Body of pancreas (tissue), 4 donors: ENCODE results near the gene DPP7.

Experiments used
- POLR2A ChIP-seq, 3 donors: fragments of 450-650 bp; IDR thresholded peaks; one replicate each; pipeline ENCODE4 v1.6.1; 2016; ENCODE audit warnings: antibody characterized with exemption in 3 of 3, mild to moderate bottlenecking in 2 of 3
- TF ChIP-seq, protein P1 (sequence below), 7 experiments: fragments of 450-650 bp in 4 of 7; fragments of 200-600 bp in 3 of 7; sonication (generic) in 3 of 7; IDR thresholded peaks; one replicate each; pipeline ENCODE4 v1.5.1; 2016 to 2019; ENCODE audit warnings: antibody characterized with exemption in 7 of 7

DNA sequence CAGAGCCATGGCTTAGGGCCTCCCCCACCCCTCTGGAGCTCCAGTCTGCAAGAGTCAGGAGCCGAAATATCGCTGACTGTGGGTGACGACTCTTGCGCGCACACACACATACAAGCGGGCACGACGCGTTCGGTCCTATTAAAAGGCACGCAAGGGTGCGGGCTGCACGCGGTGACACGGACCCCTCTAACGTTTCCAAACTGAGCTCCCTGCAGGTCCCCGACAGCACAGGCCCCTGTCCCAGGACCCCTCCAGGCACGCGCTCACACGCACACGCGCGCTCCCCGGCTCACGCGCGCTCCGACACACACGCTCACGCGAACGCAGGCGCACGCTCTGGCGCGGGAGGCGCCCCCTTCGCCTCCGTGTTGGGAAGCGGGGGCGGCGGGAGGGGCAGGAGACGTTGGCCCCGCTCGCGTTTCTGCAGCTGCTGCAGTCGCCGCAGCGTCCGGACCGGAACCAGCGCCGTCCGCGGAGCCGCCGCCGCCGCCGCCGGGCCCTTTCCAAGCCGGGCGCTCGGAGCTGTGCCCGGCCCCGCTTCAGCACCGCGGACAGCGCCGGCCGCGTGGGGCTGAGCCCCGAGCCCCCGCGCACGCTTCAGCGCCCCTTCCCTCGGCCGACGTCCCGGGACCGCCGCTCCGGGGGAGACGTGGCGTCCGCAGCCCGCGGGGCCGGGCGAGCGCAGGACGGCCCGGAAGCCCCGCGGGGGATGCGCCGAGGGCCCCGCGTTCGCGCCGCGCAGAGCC lies 24.4 kb upstream of the DPP7 start, which contains the start of gene GRIN1:
- TF ChIP-seq, protein P1, sequence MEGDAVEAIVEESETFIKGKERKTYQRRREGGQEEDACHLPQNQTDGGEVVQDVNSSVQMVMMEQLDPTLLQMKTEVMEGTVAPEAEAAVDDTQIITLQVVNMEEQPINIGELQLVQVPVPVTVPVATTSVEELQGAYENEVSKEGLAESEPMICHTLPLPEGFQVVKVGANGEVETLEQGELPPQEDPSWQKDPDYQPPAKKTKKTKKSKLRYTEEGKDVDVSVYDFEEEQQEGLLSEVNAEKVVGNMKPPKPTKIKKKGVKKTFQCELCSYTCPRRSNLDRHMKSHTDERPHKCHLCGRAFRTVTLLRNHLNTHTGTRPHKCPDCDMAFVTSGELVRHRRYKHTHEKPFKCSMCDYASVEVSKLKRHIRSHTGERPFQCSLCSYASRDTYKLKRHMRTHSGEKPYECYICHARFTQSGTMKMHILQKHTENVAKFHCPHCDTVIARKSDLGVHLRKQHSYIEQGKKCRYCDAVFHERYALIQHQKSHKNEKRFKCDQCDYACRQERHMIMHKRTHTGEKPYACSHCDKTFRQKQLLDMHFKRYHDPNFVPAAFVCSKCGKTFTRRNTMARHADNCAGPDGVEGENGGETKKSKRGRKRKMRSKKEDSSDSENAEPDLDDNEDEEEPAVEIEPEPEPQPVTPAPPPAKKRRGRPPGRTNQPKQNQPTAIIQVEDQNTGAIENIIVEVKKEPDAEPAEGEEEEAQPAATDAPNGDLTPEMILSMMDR (IDR thresholded peaks at IDR 0.05), result no peak
- TF ChIP-seq POLR2A (IDR thresholded peaks at IDR 0.05), result no peak
